Activated B cell treated with CpG ODN at 0.5 μM for 24 hours (primary cell): ENCODE data around the gene FAM83D. TPM values are rescaled to one million over a fixed set of nuclear protein-coding genes. Genes with fewer than 3 reads are reported as not detected.

Source experiments
- ATAC-seq: fragments of 200-7000 bp; cut with Tn5 transposase; one replicate; pipeline ENCODE4 v1.10.0; 2021; ENCODE audit warnings: low read depth, mild to moderate bottlenecking, moderate library complexity
- CTCF ChIA-PET: fragments of 350-600 bp; sonication (Branson Sonifier 250); formaldehyde crosslinking; loops from one replicate; lab custom pipeline; 2021; ENCODE audit warnings: antibody characterized with exemption; lab: Charles Lee
- POLR2A ChIA-PET: fragments of 350-600 bp; sonication (Branson Sonifier 250); formaldehyde crosslinking; loops from one replicate; lab custom pipeline; 2021; ENCODE audit warnings: antibody characterized with exemption; lab: Charles Lee
- DNase-seq: peaks from one replicate; pipeline ENCODE4 v3.0.0; 2022
- H3K27ac Mint-ChIP-seq: one replicate; pipeline ENCODE4 v1.8.0; 2020; ENCODE audit warnings: mixed read lengths
- H3K27me3 Mint-ChIP-seq: one replicate; pipeline ENCODE4 v1.8.0; 2021; ENCODE audit warnings: mixed read lengths
- H3K36me3 Mint-ChIP-seq: one replicate; pipeline ENCODE4 v1.8.0; 2021; ENCODE audit warnings: low read depth, mixed read lengths
- H3K4me1 Mint-ChIP-seq: one replicate; pipeline ENCODE4 v1.8.0; 2021; ENCODE audit warnings: mixed read lengths
- H3K4me3 Mint-ChIP-seq: one replicate; pipeline ENCODE4 v1.8.0; 2020; ENCODE audit warnings: mild to moderate bottlenecking, mixed read lengths
- H3K9me3 Mint-ChIP-seq: one replicate; pipeline ENCODE4 v1.8.0; 2020; ENCODE audit warnings: mixed read lengths
- intact Hi-C: fragments of 100-400 bp; cut with micrococcal nuclease; formaldehyde crosslinking; loops from one replicate; pipeline ENCODE4 v1.15.1; 2024
- total RNA-seq: library from RNA; stranded (reverse); gene quantifications from 2 replicates; pipeline ENCODE4 v1.2.3, GENCODE V29; 2022
- TF ChIP-seq, protein P1 (sequence below): fragments of 200-600 bp; IDR thresholded peaks from one replicate; pipeline ENCODE4 v1.8.0; 2022; ENCODE audit warnings: antibody characterized with exemption, mild to moderate bottlenecking

Gene FAM83D
- total RNA-seq, 1 donor from 2014 or later = 1.2 TPM

DNA sequence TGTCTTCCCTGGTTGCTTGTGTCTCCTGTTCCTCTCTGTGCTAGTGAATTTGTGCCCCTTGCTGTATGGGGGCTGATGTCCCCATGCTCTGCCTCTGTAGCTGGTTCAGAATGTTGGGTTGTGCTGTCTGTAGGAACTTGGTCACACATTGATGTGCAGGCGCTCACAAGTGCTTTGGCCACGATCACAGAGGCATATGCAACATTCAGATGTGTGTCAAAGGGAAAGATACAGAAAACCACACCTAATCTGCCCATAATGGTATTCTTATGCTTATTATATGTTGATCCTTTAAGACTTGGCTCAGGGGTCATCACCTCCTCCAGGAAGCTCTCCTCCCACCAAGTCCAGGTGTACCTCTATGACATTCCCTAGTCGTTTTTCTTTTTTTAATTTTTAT, 18.8 kb downstream of the FAM83D start:
- Mint-ChIP-seq H3K9me3 (no peaks in the 10 kb centered on the region), H3K4me1 (no peaks in the 10 kb centered on the region), H3K27me3 (no peaks in the 10 kb centered on the region), H3K36me3 (no peaks in the 10 kb centered on the region), H3K4me3 (no peak overlapping the region), H3K27ac (no peak overlapping the region)
- ChIA-PET CTCF (no interaction called here), POLR2A (no interaction called here)
- intact Hi-C loops = no loop called here
- DNase-seq (no peak), ATAC-seq (no peak)
- TF ChIP-seq, protein P1, sequence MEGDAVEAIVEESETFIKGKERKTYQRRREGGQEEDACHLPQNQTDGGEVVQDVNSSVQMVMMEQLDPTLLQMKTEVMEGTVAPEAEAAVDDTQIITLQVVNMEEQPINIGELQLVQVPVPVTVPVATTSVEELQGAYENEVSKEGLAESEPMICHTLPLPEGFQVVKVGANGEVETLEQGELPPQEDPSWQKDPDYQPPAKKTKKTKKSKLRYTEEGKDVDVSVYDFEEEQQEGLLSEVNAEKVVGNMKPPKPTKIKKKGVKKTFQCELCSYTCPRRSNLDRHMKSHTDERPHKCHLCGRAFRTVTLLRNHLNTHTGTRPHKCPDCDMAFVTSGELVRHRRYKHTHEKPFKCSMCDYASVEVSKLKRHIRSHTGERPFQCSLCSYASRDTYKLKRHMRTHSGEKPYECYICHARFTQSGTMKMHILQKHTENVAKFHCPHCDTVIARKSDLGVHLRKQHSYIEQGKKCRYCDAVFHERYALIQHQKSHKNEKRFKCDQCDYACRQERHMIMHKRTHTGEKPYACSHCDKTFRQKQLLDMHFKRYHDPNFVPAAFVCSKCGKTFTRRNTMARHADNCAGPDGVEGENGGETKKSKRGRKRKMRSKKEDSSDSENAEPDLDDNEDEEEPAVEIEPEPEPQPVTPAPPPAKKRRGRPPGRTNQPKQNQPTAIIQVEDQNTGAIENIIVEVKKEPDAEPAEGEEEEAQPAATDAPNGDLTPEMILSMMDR = no peak

DNA sequence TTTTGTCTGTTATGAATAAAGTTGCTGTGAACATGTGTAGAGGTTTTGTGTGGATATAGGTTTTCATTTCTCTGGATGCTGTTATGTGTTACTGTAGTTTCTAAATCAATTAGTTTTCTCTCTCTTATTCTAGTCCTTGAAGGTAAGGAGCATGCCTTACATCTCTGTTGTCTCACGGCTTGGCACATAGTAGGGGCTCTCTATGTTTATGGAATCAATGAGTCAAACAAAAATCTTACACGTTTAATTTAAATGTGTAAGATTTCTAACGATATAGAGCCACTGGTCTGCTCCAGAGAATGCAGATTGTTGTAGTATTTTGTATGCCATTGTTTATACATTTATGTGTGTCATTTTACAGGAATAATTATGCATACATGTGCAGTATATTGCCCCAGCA, 20.6 kb downstream of the FAM83D start:
- intact Hi-C loops = no loop called here
- no peaks in the 10 kb centered on the region for H3K4me1 Mint-ChIP-seq
- no peaks in the 10 kb centered on the region for H3K9me3 Mint-ChIP-seq
- TF ChIP-seq, protein P1 = no peak
- H3K27ac Mint-ChIP-seq = no peak overlapping the region
- DNase-seq (no peak), ATAC-seq (no peak)
- POLR2A ChIA-PET = no interaction called here
- H3K4me3 Mint-ChIP-seq = no peak overlapping the region
- no peaks in the 10 kb centered on the region for H3K27me3 Mint-ChIP-seq
- CTCF ChIA-PET = no interaction called here
- no peaks in the 10 kb centered on the region for H3K36me3 Mint-ChIP-seq

- no peak overlapping the region for H3K27ac Mint-ChIP-seq
- H3K9me3 Mint-ChIP-seq = no peaks in the 10 kb centered on the region
- no peaks in the 10 kb centered on the region for H3K4me1 Mint-ChIP-seq
- no peaks in the 10 kb centered on the region for H3K27me3 Mint-ChIP-seq
- ATAC-seq (no peak), DNase-seq (no peak)
- no peak overlapping the region for H3K4me3 Mint-ChIP-seq
- CTCF ChIA-PET = no interaction called here
- intact Hi-C loops = no loop called here
- POLR2A ChIA-PET = no interaction called here
- TF ChIP-seq, protein P1 = no peak
- H3K36me3 Mint-ChIP-seq = no peaks in the 10 kb centered on the region
These were observed 21.7 kb downstream of the FAM83D start for GRCh38 chr20:38947931-38948362.

- Mint-ChIP-seq H3K27ac (no peak overlapping the region), H3K4me1 (no peaks in the 10 kb centered on the region), H3K9me3 (no peaks in the 10 kb centered on the region), H3K27me3 (no peaks in the 10 kb centered on the region), H3K36me3 (no peaks in the 10 kb centered on the region), H3K4me3 (no peak overlapping the region)
- ChIA-PET POLR2A (no interaction called here), CTCF (no interaction called here)
- DNase-seq (no peak), ATAC-seq (no peak)
- TF ChIP-seq, protein P1 = no peak
- intact Hi-C loops = no loop called here
These were observed 24.0 kb downstream of the FAM83D start for GRCh38 chr20:38950254-38950653.

GRCh38 chr20:38951611-38952010, 25.4 kb downstream of the FAM83D start:
- TF ChIP-seq, protein P1 = no peak
- DNase-seq = no peak
- no peaks in the 10 kb centered on the region for H3K36me3 Mint-ChIP-seq
- POLR2A ChIA-PET = no interaction called here
- no peaks in the 10 kb centered on the region for H3K27me3 Mint-ChIP-seq
- CTCF ChIA-PET = no interaction called here
- no peaks in the 10 kb centered on the region for H3K4me1 Mint-ChIP-seq
- ATAC-seq = no peak
- no peak overlapping the region for H3K27ac Mint-ChIP-seq
- no peaks in the 10 kb centered on the region for H3K9me3 Mint-ChIP-seq
- intact Hi-C loops = no loop called here
- no peak overlapping the region for H3K4me3 Mint-ChIP-seq
